HepG2 (cell line): Measurements from ENCODE around the gene CABLES1. TPM values are rescaled to one million over a fixed set of nuclear protein-coding genes. Genes with fewer than 3 reads are reported as not detected.
A peak's percentile ranks its signal among the peaks of the same experiment; 100 is the strongest.

Experiments used
- BATF2 ChIP-seq: sonication (generic); formaldehyde crosslinking; IDR thresholded peaks from 2 replicates; pipeline ENCODE4 v1.8.0; 2022; ENCODE audit warnings: mild to moderate bottlenecking, missing genetic modification reagents, moderate library complexity
- BRD4 ChIP-seq: sonication (generic); formaldehyde crosslinking; IDR thresholded peaks from 2 replicates; pipeline ENCODE4 v1.4.0; 2020; ENCODE audit warnings: missing genetic modification reagents
- KAT7 ChIP-seq: IDR thresholded peaks from 2 replicates; pipeline ENCODE4 v1.6.1; 2018; ENCODE audit warnings: borderline replicate concordance, missing compliant biosample characterization
- MAF1 ChIP-seq: sonication (generic); formaldehyde crosslinking; IDR thresholded peaks from 2 replicates; pipeline ENCODE4 v1.5.0; 2020; ENCODE audit warnings: missing genetic modification reagents, borderline replicate concordance
- SIN3B ChIP-seq: fragments of 150-350 bp; IDR thresholded peaks from 2 replicates; pipeline ENCODE4 v1.6.1; 2014; ENCODE audit warnings: low read length
- SMAD1 ChIP-seq: sonication (generic); formaldehyde crosslinking; IDR thresholded peaks from 2 replicates; pipeline ENCODE4 v1.4.0; 2020; ENCODE audit warnings: missing genetic modification reagents, low read depth, mild to moderate bottlenecking, borderline replicate concordance
- UBTF ChIP-seq: sonication (generic); formaldehyde crosslinking; IDR thresholded peaks from 2 replicates; pipeline ENCODE4 v1.4.0; 2020; ENCODE audit warnings: mild to moderate bottlenecking, missing genetic modification reagents
- ZNF160 ChIP-seq: sonication (generic); formaldehyde crosslinking; IDR thresholded peaks from 2 replicates; pipeline ENCODE4 v1.8.0; 2022; ENCODE audit warnings: mild to moderate bottlenecking, inconsistent platforms, missing genetic modification reagents
- ZNF280B ChIP-seq: sonication (generic); formaldehyde crosslinking; IDR thresholded peaks from 2 replicates; pipeline ENCODE4 v1.5.0; 2020; ENCODE audit warnings: missing genetic modification reagents, mild to moderate bottlenecking, borderline replicate concordance
- ZNF484 ChIP-seq: sonication (generic); formaldehyde crosslinking; IDR thresholded peaks from 2 replicates; pipeline ENCODE4 v1.5.1; 2020; ENCODE audit warnings: mild to moderate bottlenecking, low read depth, missing genetic modification reagents, borderline replicate concordance
- ZNF510 ChIP-seq: sonication (generic); formaldehyde crosslinking; IDR thresholded peaks from 2 replicates; pipeline ENCODE4 v1.4.0; 2020; ENCODE audit warnings: low read depth, mild to moderate bottlenecking, missing genetic modification reagents
- ZNF546 ChIP-seq: sonication (generic); formaldehyde crosslinking; conservative IDR thresholded peaks from 2 replicates; pipeline ENCODE4 v1.8.1; 2023; ENCODE audit warnings: mild to moderate bottlenecking, missing genetic modification reagents
- ZNF646 ChIP-seq: sonication (generic); formaldehyde crosslinking; IDR thresholded peaks from 2 replicates; pipeline ENCODE4 v1.9.0; 2021; ENCODE audit warnings: mild to moderate bottlenecking, missing genetic modification reagents
- ZNF883 ChIP-seq: sonication (generic); formaldehyde crosslinking; IDR thresholded peaks from 2 replicates; pipeline ENCODE4 v1.5.1; 2020; ENCODE audit warnings: mild to moderate bottlenecking, missing genetic modification reagents; ENCODE audit errors: not compliant biosample characterization
- polyA plus RNA-seq, 8 experiments: library from polyadenylated mRNA; depleted of rRNA in 3 of 8; stranded (reverse) in 7 of 8; unstranded in 1 of 8; fragments of >200 nt; fragmentation: Illumina TruSeq in 4 of 8; extraction: Trizol in 4 of 8; gene quantifications; 2 replicates each; pipeline versions ENCODE4 v1.2.1 to v1.2.3, GENCODE V29; 2011 to 2016; ENCODE audit warnings: low read depth in 4 of 8, missing spikeins in 1 of 8, mixed read lengths in 1 of 8; ENCODE audit not compliant: insufficient read depth in 1 of 8
- total RNA-seq, 5 experiments: library from RNA; depleted of rRNA; stranded (reverse); fragments of >200 nt; fragmentation: Illumina TruSeq; extraction: Trizol; gene quantifications; 2 replicates each; pipeline ENCODE4 v1.2.3, GENCODE V29; 2016; ENCODE audit warnings: low read depth in 1 of 5

The CABLES1 gene
- total and polyA plus RNA-seq, 2 of the 13 experiments (the other 11 are each of a cell fraction or from before 2014, with no cell fraction given) = 14.7 to 25.8 TPM

- no peak for TF ChIP-seq MAF1 (CRISPR knock-in tag)
- 0 out of 2 replicates have a peak, but pooled peaks have one; percentile 50 for TF ChIP-seq SMAD1 (CRISPR knock-in tag)
- TF ChIP-seq ZNF883 = peak; percentile 29
- 0 out of 2 replicates have a peak, but pooled peaks have one; percentile 72 for TF ChIP-seq ZNF280B (CRISPR knock-in tag)
- no peak for TF ChIP-seq SIN3B
- TF ChIP-seq UBTF (CRISPR knock-in tag) = peak; percentile 81
- TF ChIP-seq ZNF160 = no peak
- no peak for TF ChIP-seq ZNF484 (CRISPR knock-in tag)
- no peak for TF ChIP-seq ZNF646 (CRISPR knock-in tag)
- TF ChIP-seq KAT7 (CRISPR knock-in tag) = no peak; the same call in 1 of the 2 replicates
- TF ChIP-seq BRD4 (CRISPR knock-in tag) = no peak
- TF ChIP-seq BATF2 (CRISPR knock-in tag) = peak; percentile 81; the same call in 1 of the 2 replicates
- TF ChIP-seq ZNF546 (CRISPR knock-in tag) = 0 out of 2 replicates have a peak, but pooled peaks have one; percentile 16
- TF ChIP-seq ZNF510 (CRISPR knock-in tag) = no peak
Observed at GRCh38 chr18:23136326-23137096, 1.2 kb downstream of the CABLES1 start (continued).
